ENCODE measurements around the gene CEP120.
"Not testable (repeated sequence)": the region's sequence is repeated elsewhere in the genome, so short reads cannot be mapped to it uniquely, and the experiment has no call there.

The CEP120 gene

GRCh38 chr5:123350742-123351141 is 72.5 kb downstream of the CEP120 start:
- Histone ChIP-seq H3K27me3 (replicated peaks; ENCODE audit: control insufficient read depth, insufficient read depth, low read length) (no peaks in the 10 kb centered on the region), H3K4me3 (replicated peaks; ENCODE audit: low read depth, low read length) (no peak overlapping the region), H3K36me3 (ENCODE audit: control insufficient read depth, insufficient read depth, low read length) (no peaks in the 10 kb centered on the region; the same call in none of the 2 replicates)
- DNase-seq (ENCODE audit: extremely low read depth, insufficient read length): no peak
- TF ChIP-seq, protein P1, sequence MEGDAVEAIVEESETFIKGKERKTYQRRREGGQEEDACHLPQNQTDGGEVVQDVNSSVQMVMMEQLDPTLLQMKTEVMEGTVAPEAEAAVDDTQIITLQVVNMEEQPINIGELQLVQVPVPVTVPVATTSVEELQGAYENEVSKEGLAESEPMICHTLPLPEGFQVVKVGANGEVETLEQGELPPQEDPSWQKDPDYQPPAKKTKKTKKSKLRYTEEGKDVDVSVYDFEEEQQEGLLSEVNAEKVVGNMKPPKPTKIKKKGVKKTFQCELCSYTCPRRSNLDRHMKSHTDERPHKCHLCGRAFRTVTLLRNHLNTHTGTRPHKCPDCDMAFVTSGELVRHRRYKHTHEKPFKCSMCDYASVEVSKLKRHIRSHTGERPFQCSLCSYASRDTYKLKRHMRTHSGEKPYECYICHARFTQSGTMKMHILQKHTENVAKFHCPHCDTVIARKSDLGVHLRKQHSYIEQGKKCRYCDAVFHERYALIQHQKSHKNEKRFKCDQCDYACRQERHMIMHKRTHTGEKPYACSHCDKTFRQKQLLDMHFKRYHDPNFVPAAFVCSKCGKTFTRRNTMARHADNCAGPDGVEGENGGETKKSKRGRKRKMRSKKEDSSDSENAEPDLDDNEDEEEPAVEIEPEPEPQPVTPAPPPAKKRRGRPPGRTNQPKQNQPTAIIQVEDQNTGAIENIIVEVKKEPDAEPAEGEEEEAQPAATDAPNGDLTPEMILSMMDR (IDR thresholded peaks at IDR 0.05; ENCODE audit: insufficient read depth, low read length, poor library complexity, severe bottlenecking): no peak

DNA sequence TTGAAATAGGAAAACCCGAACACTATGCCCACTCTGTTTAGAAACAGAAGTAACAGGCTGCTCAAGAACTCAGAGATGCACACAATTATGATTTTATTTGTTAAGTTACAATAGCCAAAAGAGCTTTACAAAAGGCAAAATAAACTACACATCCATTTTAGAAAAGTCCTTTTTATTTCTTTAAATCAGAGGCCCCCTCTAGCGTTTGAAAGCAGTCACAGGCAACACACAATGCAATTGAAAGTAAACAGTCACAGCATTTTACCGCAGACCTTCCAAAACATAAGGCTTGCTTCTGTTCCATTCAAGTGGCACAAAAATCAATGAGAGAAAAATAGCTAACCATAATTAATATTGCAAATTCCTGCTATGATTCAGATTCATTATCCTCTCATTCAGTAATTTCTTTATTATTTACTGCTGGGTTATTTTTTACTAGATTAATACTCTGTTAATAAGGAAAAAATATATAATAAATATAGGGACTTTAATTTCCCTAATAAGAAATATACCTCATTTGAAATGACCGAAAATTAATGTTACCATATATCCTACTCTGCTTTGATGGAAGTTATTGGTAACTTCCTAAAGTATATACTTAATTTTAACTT is 78.3 kb downstream of the CEP120 start:
- Histone ChIP-seq H3K4me3 (replicated peaks; ENCODE audit: low read depth, low read length) (no peak overlapping the region), H3K36me3 (ENCODE audit: control insufficient read depth, insufficient read depth, low read length) (no peaks in the 10 kb centered on the region; the same call in none of the 2 replicates), H3K27me3 (replicated peaks; ENCODE audit: control insufficient read depth, insufficient read depth, low read length) (no peaks in the 10 kb centered on the region)
- no peak for DNase-seq (ENCODE audit: extremely low read depth, insufficient read length)
- TF ChIP-seq, protein P1 (IDR thresholded peaks at IDR 0.05; ENCODE audit: insufficient read depth, low read length, poor library complexity, severe bottlenecking): peak; percentile 18

GRCh38 chr5:123340928-123341327 is 82.3 kb downstream of the CEP120 start:
- TF ChIP-seq, protein P1 (IDR thresholded peaks at IDR 0.05; ENCODE audit: insufficient read depth, low read length, poor library complexity, severe bottlenecking): no peak
- H3K36me3 ChIP-seq (ENCODE audit: control insufficient read depth, insufficient read depth, low read length): no peaks in the 10 kb centered on the region; the same call in 1 of the 2 replicates
- H3K4me3 ChIP-seq (replicated peaks; ENCODE audit: low read depth, low read length): no peak overlapping the region
- DNase-seq (ENCODE audit: extremely low read depth, insufficient read length): no peak
- H3K27me3 ChIP-seq (replicated peaks; ENCODE audit: control insufficient read depth, insufficient read depth, low read length): no peaks in the 10 kb centered on the region

DNA sequence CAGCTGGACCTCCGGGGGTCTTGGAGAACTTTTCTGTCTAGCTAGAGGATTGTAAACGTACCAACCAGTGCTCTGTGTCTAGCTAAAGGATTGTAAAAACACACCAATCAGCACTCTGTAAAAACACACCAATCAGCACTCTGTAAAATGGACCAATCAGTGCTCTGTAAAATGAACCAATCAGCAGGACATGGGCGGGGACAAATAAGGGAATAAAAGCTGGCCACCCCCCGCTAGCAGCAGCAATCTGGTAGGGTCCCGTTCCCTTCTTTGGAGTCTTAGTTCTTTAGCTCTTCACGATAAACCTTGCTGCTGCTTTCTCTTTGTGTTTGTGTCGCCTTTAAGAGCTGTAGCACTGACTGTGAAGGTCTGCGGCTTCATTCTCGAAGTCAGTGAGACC is 114.8 kb downstream of the CEP120 start:
- not testable (repeated sequence) for H3K36me3 ChIP-seq (ENCODE audit: control insufficient read depth, insufficient read depth, low read length); H3K27me3 ChIP-seq (replicated peaks; ENCODE audit: control insufficient read depth, insufficient read depth, low read length); DNase-seq (ENCODE audit: extremely low read depth, insufficient read length); H3K4me3 ChIP-seq (replicated peaks; ENCODE audit: low read depth, low read length)

DNA sequence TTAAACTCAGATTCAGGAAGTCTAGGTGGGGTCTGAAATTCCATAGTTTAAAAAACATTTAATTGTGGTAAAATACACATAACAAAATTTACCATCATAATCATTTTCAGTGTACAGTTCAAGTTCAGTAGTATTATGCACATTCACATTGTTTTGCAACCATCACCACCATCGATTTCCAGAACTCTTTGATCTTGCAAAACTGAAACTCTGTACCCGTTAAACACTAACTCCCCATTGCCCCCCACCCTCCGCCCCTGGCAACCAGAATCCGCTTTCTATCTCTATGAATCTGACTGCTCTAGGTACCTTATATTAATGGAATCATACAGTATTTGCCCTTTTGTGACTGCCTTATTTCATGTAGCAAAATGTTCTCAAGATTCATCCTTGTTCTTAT is 117.5 kb downstream of the CEP120 start:
- Histone ChIP-seq H3K36me3 (ENCODE audit: control insufficient read depth, insufficient read depth, low read length) (no peaks in the 10 kb centered on the region), H3K4me3 (replicated peaks; ENCODE audit: low read depth, low read length) (no peak overlapping the region), H3K27me3 (replicated peaks; ENCODE audit: control insufficient read depth, insufficient read depth, low read length) (no peaks in the 10 kb centered on the region)
- TF ChIP-seq, protein P1 (IDR thresholded peaks at IDR 0.05; ENCODE audit: insufficient read depth, low read length, poor library complexity, severe bottlenecking): no peak
- no peak for DNase-seq (ENCODE audit: extremely low read depth, insufficient read length)

DNA sequence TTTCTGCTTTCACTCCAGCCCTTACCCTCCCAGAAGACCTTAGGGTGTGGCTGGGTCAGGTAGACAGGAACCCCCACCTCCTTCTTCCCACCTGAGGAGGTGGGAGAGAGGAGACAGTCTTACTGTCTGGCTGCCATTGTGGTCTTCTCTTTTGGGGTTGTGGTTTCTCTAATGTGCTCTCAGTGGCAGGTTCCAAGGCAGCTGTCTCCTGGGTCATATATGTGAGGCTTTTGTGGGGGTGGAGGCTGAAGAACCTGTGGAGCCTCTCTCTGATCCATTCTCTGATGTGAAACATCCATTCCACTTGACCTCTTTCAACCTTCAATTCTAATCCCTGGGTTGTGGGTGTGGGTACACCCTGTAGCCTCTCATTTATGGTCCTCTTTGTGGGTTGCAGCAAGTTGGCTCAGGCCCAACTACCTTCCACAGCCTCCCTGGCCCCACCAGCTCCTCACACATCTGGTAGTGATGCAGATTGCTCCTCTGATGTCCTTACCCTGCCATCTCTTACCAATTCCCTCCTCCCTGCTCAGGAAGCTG is 118.4 kb downstream of the CEP120 start:
- Histone ChIP-seq H3K27me3 (replicated peaks; ENCODE audit: control insufficient read depth, insufficient read depth, low read length) (no peaks in the 10 kb centered on the region), H3K4me3 (replicated peaks; ENCODE audit: low read depth, low read length) (no peak overlapping the region), H3K36me3 (ENCODE audit: control insufficient read depth, insufficient read depth, low read length) (no peaks in the 10 kb centered on the region)
- DNase-seq (ENCODE audit: extremely low read depth, insufficient read length): no peak
- TF ChIP-seq, protein P1 (IDR thresholded peaks at IDR 0.05; ENCODE audit: insufficient read depth, low read length, poor library complexity, severe bottlenecking): no peak
